ENCODE data around the gene ITPR2.
"Not testable (repeated sequence)": the region's sequence is repeated elsewhere in the genome, so short reads cannot be mapped to it uniquely, and the experiment has no call there.

The ITPR2 gene

DNA sequence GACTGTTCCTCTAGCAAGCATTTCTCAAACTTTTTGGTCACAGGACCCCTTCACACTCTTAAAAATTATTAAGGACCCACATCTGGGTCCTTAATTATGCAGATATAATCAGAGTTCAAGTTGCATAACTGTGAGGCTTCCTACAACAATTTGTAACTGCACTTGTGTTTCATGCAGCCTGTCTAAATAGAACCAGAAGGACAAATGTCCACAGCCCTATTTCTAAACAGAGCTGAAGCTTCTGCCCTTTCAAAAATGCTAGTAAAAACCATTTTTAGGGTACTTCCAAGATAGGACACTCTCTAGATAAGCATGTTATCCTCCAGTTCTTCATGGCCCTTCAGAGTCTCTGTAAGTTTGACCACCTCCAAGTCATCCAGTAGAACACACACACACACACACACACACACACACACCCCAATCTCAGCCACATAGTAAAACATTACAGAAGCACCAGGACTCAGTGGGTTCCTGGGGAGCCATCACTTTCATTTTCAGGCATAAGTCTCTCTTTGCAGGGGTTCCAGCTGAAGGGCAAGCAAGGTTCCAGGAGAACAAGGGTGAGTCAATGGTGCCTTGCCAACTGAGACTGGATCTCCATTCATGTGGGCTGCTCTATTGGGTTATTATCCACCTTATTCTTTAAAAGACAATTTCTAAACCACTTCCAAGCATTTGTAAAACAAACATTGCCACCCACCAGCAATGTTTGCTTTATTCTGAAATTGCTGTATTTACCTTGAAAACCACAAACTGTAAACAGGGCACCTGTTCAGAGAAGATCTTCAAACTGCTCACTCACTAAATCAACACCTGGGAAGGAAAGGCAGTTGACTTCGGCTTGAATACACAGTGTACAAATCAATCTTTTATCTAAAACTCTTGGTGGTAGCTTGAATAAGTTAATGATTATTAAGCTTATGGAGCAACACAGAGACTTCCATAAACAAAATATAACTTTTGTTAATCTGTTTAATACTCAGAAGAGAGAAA, 64.1 kb downstream of the ITPR2 start:
- Histone ChIP-seq H3K4me2 (no peak overlapping the region), H3K4me3 (no peak overlapping the region), H4K20me1 (no peaks in the 10 kb centered on the region), H3K36me3 (no peaks in the 10 kb centered on the region), H3K9ac (no peak overlapping the region), H3K27ac (no peak overlapping the region), H3K27me3 (no peaks in the 10 kb centered on the region), H3K9me3 (no peaks in the 10 kb centered on the region), H3K4me1 (no peaks in the 10 kb centered on the region)
- no peak for TF ChIP-seq Cebpa-rat (IDR thresholded peaks at IDR 0.05)

DNA sequence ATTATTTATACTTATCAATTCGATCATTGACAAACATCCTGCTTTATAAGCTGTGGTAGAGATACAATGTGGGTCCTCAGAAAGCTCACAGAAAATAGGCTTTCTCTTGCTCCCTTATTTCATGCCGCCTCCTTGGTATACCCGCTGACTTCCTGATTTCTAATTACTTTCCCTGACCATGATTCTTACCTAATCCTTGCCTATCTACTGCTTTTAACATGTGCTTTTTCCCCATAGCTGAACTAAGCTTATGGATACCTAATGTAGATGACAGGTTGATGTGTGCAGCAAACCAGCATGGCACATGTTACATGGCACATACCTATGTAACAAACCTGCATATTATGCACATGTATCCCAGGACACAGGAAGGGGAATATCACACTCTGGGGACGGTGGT, 65.1 kb downstream of the ITPR2 start:
- Histone ChIP-seq H3K9me3 (no peaks in the 10 kb centered on the region), H3K27ac (no peak overlapping the region), H4K20me1 (no peaks in the 10 kb centered on the region), H3K36me3 (no peaks in the 10 kb centered on the region), H3K9ac (no peak overlapping the region), H3K4me1 (no peaks in the 10 kb centered on the region), H3K27me3 (no peaks in the 10 kb centered on the region), H3K4me2 (no peak overlapping the region), H3K4me3 (no peak overlapping the region)
- TF ChIP-seq Cebpa-rat (IDR thresholded peaks at IDR 0.05): no peak

DNA sequence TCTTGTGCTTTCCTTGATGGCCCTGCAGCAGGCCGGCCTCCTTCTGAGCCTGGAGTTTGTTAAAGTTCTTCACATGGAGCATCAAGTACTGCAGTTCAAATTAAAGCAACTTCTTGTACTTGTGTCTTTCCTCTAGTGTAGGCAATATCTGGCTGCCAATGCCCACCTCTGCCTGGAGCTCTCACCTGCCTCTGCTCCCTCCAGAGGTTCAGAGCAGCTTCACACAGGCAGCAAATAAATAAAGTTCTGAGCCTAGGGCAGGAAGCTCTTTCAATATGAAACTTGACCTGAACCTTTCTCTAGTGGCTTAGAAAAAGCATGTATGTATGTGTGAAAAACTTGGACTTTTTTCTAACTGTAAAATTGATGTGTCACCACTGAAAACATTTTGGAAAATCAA, 65.9 kb downstream of the ITPR2 start:
- Histone ChIP-seq H3K4me3 (no peak overlapping the region), H3K36me3 (no peaks in the 10 kb centered on the region), H3K4me1 (no peaks in the 10 kb centered on the region), H4K20me1 (no peaks in the 10 kb centered on the region), H3K27ac (no peak overlapping the region), H3K4me2 (no peak overlapping the region), H3K9ac (no peak overlapping the region), H3K27me3 (no peaks in the 10 kb centered on the region), H3K9me3 (peaks cover 4% of the 10 kb centered on the region)
- no peak for TF ChIP-seq Cebpa-rat (IDR thresholded peaks at IDR 0.05)

DNA sequence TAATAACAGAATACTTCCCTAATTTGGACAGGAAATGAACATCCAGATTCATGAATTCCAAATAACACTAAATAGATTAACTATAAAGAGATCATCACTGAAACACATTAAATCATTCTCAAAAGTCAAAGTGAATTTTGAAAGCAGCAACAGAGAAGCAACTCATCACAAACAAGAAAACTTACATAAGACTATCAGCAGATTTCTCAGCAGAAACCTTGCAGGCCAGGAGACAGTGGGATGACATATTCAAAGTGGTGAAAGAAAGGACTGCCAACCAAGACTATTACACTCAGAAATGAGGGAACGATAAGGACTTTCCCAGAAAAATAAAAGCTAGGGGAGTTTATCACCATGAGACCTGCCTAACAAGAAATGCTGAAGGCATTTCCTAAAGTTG, 70.8 kb downstream of the ITPR2 start:
- H3K27me3 ChIP-seq: no peaks in the 10 kb centered on the region
- no peak for TF ChIP-seq Cebpa-rat (IDR thresholded peaks at IDR 0.05)
- no peaks in the 10 kb centered on the region for H4K20me1 ChIP-seq
- H3K27ac ChIP-seq: no peak overlapping the region
- no peak overlapping the region for H3K9ac ChIP-seq
- no peak overlapping the region for H3K4me2 ChIP-seq
- H3K4me1 ChIP-seq: no peaks in the 10 kb centered on the region
- peaks cover 9% of the 10 kb centered on the region; the same call in 1 of the 2 replicates for H3K36me3 ChIP-seq
- peaks cover 24% of the 10 kb centered on the region for H3K9me3 ChIP-seq
- H3K4me3 ChIP-seq: no peak overlapping the region

DNA sequence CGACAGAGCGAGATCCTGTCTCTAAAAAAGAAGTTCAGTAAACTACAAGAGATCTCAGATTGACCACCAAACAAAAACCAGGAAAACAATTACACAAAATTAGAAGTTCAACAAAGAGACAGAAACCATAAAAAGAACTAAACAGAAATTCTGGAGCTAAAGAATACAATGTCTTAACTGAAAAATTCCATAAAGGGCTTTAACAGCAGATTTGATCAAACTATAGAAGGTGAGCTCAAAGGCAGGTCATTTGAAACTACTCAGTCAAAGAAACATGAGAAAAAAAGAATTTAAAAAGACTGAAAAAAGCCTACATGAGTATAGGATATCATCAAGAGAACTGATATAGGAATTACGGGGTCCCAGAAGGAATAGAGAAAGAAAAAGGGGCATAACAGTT, 71.2 kb downstream of the ITPR2 start:
- H3K27me3 ChIP-seq: no peaks in the 10 kb centered on the region
- no peak overlapping the region for H3K4me2 ChIP-seq
- no peaks in the 10 kb centered on the region for H3K4me1 ChIP-seq
- no peaks in the 10 kb centered on the region for H4K20me1 ChIP-seq
- no peak overlapping the region for H3K9ac ChIP-seq
- H3K36me3 ChIP-seq: peaks cover 9% of the 10 kb centered on the region; the same call in 1 of the 2 replicates
- peaks cover 28% of the 10 kb centered on the region for H3K9me3 ChIP-seq
- TF ChIP-seq Cebpa-rat (IDR thresholded peaks at IDR 0.05): no peak
- H3K4me3 ChIP-seq: no peak overlapping the region
- no peak overlapping the region for H3K27ac ChIP-seq

DNA sequence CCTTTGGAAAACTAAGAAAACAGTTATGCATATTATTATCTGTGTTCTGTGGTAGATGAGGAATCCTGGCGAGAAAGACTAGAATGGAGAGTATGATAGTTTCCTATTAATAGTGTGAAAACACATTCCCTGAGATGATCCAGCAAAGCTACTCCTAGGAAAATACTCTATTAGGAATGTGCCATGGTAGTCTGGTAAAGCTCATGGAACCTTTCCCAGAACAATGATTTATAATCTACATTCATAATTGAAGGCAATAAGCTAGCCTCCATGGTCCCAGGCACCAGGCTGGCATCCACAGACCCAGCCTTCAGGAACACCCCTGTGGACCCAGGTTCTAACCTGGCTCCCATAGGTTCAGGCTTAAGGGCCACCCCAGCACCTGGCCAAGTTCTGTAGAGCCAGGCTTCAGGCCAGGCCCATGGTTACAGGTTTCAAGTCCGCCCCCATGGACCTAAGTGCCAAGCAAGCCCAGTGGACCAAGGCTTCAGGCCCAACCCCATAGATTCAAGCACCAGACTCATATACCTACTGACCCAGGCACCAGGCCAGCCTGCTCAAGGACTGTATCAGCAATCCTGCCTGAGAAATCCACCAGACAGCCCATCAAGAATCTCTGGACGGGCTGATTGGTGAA, 72.2 kb downstream of the ITPR2 start:
- peaks cover 38% of the 10 kb centered on the region for H3K9me3 ChIP-seq
- H3K4me1 ChIP-seq: no peaks in the 10 kb centered on the region
- no peak overlapping the region for H3K27ac ChIP-seq
- H3K36me3 ChIP-seq: peaks cover 9% of the 10 kb centered on the region; the same call in 1 of the 2 replicates
- no peaks in the 10 kb centered on the region for H4K20me1 ChIP-seq
- TF ChIP-seq Cebpa-rat (IDR thresholded peaks at IDR 0.05): no peak
- H3K4me2 ChIP-seq: no peak overlapping the region
- no peak overlapping the region for H3K9ac ChIP-seq
- no peak overlapping the region for H3K4me3 ChIP-seq
- no peaks in the 10 kb centered on the region for H3K27me3 ChIP-seq

DNA sequence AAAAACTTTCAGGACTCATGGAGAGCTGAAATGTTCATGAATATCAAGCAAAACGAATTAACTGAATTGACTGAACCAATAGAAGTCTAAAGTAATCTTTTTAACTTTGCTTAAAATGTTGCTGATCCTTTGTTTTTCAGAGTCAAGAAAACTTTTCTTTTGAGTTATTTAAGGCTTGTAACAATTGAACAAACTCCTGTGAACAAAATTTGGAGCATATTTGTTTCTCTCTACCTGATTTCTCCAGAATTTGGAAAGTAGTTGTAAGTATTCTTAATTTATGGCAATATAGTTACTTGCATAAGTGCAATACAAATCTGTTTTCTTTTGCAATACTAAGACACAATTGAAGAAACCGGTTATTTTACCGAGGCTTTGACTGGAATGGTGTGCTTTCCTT, 77.6 kb downstream of the ITPR2 start:
- H3K27ac ChIP-seq, H3K36me3 ChIP-seq, H3K27me3 ChIP-seq, H3K4me3 ChIP-seq, H4K20me1 ChIP-seq, H3K4me2 ChIP-seq, H3K4me1 ChIP-seq, H3K9ac ChIP-seq: not testable (repeated sequence)
- H3K9me3 ChIP-seq: peaks cover 37% of the 10 kb centered on the region

DNA sequence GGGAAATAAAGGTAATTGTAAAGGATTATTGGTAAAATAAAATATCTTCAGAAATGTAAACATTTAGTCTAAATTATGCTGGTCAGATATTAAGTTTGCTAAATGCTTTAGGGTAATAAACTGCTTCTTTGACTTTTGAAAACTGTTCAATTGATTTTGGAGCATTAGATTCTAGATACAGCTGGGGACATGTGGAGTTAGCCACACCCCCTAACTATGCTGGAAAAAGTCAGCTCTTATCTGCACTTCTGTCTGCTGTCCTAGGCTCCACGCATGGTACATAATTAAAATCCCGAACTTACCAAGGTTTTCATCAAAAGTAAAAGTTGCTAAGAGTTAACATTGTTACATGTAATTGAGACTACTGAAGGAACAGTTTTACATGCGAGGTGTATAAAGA, 78.8 kb downstream of the ITPR2 start:
- no peak overlapping the region for H3K4me2 ChIP-seq
- no peak overlapping the region for H3K27ac ChIP-seq
- H3K36me3 ChIP-seq: no peaks in the 10 kb centered on the region
- no peak for TF ChIP-seq Cebpa-rat (IDR thresholded peaks at IDR 0.05)
- peaks cover 37% of the 10 kb centered on the region for H3K9me3 ChIP-seq
- H3K4me3 ChIP-seq: no peak overlapping the region
- H3K4me1 ChIP-seq: no peaks in the 10 kb centered on the region
- H3K9ac ChIP-seq: no peak overlapping the region
- H3K27me3 ChIP-seq: no peaks in the 10 kb centered on the region
- H4K20me1 ChIP-seq: no peaks in the 10 kb centered on the region

DNA sequence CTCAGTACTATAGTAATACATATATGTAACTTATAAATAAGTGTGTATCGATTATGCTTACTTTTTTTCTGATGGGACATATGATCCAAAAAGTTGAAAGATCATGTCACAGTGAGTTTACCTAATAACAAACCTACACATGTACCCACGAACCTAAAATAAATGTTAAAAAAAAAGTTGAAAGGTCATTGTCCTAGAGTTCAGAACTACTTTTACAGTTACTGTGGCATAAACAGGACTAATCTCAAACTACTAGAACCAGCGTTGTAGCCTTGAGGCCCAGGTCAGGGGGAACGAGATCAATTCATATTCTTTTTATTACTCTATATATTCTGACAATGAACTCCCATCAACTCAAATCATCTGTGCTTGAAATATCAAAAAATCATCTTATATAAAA, 81.8 kb downstream of the ITPR2 start:
- Histone ChIP-seq H4K20me1 (no peaks in the 10 kb centered on the region), H3K27ac (no peak overlapping the region), H3K36me3 (no peaks in the 10 kb centered on the region), H3K4me1 (no peaks in the 10 kb centered on the region), H3K9me3 (peaks cover 22% of the 10 kb centered on the region), H3K4me3 (no peak overlapping the region), H3K27me3 (no peaks in the 10 kb centered on the region), H3K4me2 (no peak overlapping the region), H3K9ac (no peak overlapping the region)
- TF ChIP-seq Cebpa-rat (IDR thresholded peaks at IDR 0.05): no peak

DNA sequence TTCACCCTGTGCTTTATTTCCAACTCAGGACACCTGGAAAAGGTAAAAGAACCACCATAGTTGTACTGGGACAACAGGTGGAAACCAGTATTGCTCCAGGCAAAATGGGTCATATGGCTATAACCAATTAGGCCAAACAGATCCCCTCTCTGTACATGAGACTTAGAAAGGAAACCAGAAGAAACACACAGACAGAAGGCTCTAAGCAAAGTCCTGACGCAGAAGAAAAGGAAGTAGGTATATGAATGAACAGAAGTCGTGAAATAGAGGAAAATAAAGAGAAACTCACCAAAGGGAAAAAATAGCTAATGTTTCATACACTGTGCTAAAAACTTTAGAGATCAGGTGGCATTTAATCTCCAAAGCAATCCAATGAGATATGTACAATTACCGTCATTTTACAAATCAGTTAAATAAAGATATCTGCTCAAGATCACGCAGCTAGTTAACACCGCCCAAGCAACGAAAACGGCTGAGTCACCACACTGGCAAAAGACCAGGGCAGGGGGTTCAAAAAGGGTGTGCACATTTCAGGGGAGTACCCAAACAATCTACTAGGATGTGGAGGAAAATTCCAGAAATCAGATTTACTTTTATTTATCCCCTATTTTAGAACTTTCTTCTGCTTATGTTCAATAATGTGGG, 82.3 kb downstream of the ITPR2 start:
- Histone ChIP-seq H3K27me3 (no peaks in the 10 kb centered on the region), H3K4me1 (no peaks in the 10 kb centered on the region), H3K27ac (no peak overlapping the region), H3K36me3 (no peaks in the 10 kb centered on the region), H3K9me3 (peaks cover 17% of the 10 kb centered on the region), H3K4me3 (no peak overlapping the region), H3K9ac (no peak overlapping the region), H4K20me1 (no peaks in the 10 kb centered on the region), H3K4me2 (no peak overlapping the region)
- TF ChIP-seq Cebpa-rat (IDR thresholded peaks at IDR 0.05): no peak

Measured in BLaER1 (cell line).